OCI-LY1 (cell line): ENCODE data around the gene SACM1L.

ENCODE experiments used
- H2AFZ ChIP-seq: fragments of 200-600 bp; sonication (generic), shearing (Covaris generic); 2 replicates; pipeline ENCODE4 v1.6.0; 2014; ENCODE audit warnings: antibody characterized with exemption, mild to moderate bottlenecking, low read length
- H3F3A ChIP-seq: fragments of 200-600 bp; sonication (generic), shearing (Covaris generic); 2 replicates; pipeline ENCODE4 v1.6.0; 2014; ENCODE audit warnings: mild to moderate bottlenecking, antibody characterized with exemption, low read length, moderate library complexity; ENCODE audit not compliant: insufficient read depth
- H3K27ac ChIP-seq: fragments of 200-600 bp; sonication (generic); 2 replicates; pipeline ENCODE4 v1.5.1; 2014; ENCODE audit warnings: low read length, mixed run types, mild to moderate bottlenecking, low read depth; ENCODE audit not compliant: poor library complexity, severe bottlenecking
- H3K27me3 ChIP-seq: fragments of 200-600 bp; sonication (generic); 2 replicates; pipeline ENCODE4 v1.6.0; 2014; ENCODE audit warnings: antibody characterized with exemption, mild to moderate bottlenecking, low read length, moderate library complexity; ENCODE audit not compliant: insufficient read depth
- H3K36me3 ChIP-seq: fragments of 200-600 bp; sonication (generic); 2 replicates; pipeline ENCODE4 v1.6.1; 2014; ENCODE audit warnings: mild to moderate bottlenecking, antibody characterized with exemption, low read length, moderate library complexity, mixed read lengths; ENCODE audit not compliant: insufficient read depth
- H3K4me1 ChIP-seq: fragments of 200-600 bp; sonication (generic); 2 replicates; pipeline ENCODE4 v1.5.1; 2014; ENCODE audit warnings: mild to moderate bottlenecking, low read length, moderate library complexity; ENCODE audit not compliant: insufficient read depth, severe bottlenecking
- H3K4me2 ChIP-seq: fragments of 200-600 bp; sonication (generic), shearing (Covaris generic); 2 replicates; pipeline ENCODE4 v1.6.1; 2014; ENCODE audit warnings: low read length
- H3K4me3 ChIP-seq: fragments of 200-600 bp; sonication (generic); 2 replicates; pipeline ENCODE4 v1.5.1; 2014; ENCODE audit warnings: low read length, low read depth, mild to moderate bottlenecking, mixed read lengths; ENCODE audit not compliant: poor library complexity, severe bottlenecking
- H3K79me2 ChIP-seq: fragments of 200-600 bp; shearing (Covaris generic); 2 replicates; pipeline ENCODE4 v1.6.1; 2016; ENCODE audit warnings: mixed run types, low read length, mixed read lengths; ENCODE audit not compliant: insufficient read depth
- H3K9ac ChIP-seq: fragments of 200-600 bp; sonication (generic), shearing (Covaris generic); 2 replicates; pipeline ENCODE4 v1.6.1; 2014; ENCODE audit warnings: mild to moderate bottlenecking, low read length, mixed read lengths
- H3K9me2 ChIP-seq: fragments of 200-600 bp; sonication (generic), shearing (Covaris generic); 2 replicates; pipeline ENCODE4 v1.6.1; 2014; ENCODE audit warnings: low read depth, mild to moderate bottlenecking, low read length, mixed read lengths
- H3K9me3 ChIP-seq: fragments of 200-600 bp; shearing (Covaris generic); 2 replicates; pipeline ENCODE4 v1.6.1; 2014; ENCODE audit warnings: low read length, mixed read lengths
- H4K20me1 ChIP-seq: fragments of 200-600 bp; sonication (generic), shearing (Covaris generic); 2 replicates; pipeline ENCODE4 v1.6.0; 2016; ENCODE audit warnings: mild to moderate bottlenecking, low read length; ENCODE audit not compliant: insufficient read depth
- EZH2 ChIP-seq: fragments of 200-600 bp; sonication (generic), shearing (Covaris generic); IDR thresholded peaks from 2 replicates; pipeline ENCODE4 v1.8.0; 2017; ENCODE audit warnings: borderline replicate concordance, mixed run types, mild to moderate bottlenecking, antibody characterized with exemption, low read length, moderate library complexity, mixed read lengths
- TF ChIP-seq, protein P1 (sequence below): fragments of 200-600 bp; sonication (generic), shearing (Covaris generic); IDR thresholded peaks from 2 replicates; pipeline ENCODE4 v1.5.1; 2017; ENCODE audit warnings: mild to moderate bottlenecking, antibody characterized with exemption, low read length, moderate library complexity, mixed read lengths

The SACM1L gene

DNA sequence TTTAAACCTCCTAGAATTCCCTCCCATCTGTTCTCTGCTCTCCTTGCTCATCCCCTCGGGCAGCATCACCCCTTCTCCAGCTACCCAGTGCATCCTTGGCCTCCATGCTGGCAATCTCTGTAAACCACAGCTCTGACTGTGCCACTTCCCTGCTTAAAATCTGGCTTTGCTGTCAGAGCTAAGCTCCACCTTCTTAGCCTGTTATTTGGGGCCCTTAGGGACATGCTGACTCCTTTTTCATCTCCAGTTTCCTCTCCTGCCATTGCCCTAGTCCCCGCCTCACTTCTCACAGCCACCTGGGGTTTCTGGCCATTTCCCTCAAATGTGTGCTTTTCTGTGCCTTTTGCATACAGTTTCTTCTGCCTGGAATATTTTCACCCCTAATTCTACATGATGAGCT lies 101.4 kb downstream of the SACM1L start:
- no peak overlapping the region for H3K9ac ChIP-seq
- no peaks in the 10 kb centered on the region for H3K9me3 ChIP-seq
- H3K36me3 ChIP-seq, result no peaks in the 10 kb centered on the region; the same call in 1 of the 2 replicates
- H3K79me2 ChIP-seq, result no peaks in the 10 kb centered on the region
- H3K4me1 ChIP-seq, result no peaks in the 10 kb centered on the region
- no peaks in the 10 kb centered on the region for H3K9me2 ChIP-seq
- H3K4me2 ChIP-seq, result no peak overlapping the region
- no peaks in the 10 kb centered on the region for H4K20me1 ChIP-seq
- TF ChIP-seq, protein P1, sequence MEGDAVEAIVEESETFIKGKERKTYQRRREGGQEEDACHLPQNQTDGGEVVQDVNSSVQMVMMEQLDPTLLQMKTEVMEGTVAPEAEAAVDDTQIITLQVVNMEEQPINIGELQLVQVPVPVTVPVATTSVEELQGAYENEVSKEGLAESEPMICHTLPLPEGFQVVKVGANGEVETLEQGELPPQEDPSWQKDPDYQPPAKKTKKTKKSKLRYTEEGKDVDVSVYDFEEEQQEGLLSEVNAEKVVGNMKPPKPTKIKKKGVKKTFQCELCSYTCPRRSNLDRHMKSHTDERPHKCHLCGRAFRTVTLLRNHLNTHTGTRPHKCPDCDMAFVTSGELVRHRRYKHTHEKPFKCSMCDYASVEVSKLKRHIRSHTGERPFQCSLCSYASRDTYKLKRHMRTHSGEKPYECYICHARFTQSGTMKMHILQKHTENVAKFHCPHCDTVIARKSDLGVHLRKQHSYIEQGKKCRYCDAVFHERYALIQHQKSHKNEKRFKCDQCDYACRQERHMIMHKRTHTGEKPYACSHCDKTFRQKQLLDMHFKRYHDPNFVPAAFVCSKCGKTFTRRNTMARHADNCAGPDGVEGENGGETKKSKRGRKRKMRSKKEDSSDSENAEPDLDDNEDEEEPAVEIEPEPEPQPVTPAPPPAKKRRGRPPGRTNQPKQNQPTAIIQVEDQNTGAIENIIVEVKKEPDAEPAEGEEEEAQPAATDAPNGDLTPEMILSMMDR, result no peak
- TF ChIP-seq EZH2, result no peak
- H3K4me3 ChIP-seq, result no peak overlapping the region
- H3F3A ChIP-seq, result no peaks in the 10 kb centered on the region
- H3K27me3 ChIP-seq, result no peaks in the 10 kb centered on the region
- H3K27ac ChIP-seq, result no peak overlapping the region
- H2AFZ ChIP-seq, result no peak overlapping the region

DNA sequence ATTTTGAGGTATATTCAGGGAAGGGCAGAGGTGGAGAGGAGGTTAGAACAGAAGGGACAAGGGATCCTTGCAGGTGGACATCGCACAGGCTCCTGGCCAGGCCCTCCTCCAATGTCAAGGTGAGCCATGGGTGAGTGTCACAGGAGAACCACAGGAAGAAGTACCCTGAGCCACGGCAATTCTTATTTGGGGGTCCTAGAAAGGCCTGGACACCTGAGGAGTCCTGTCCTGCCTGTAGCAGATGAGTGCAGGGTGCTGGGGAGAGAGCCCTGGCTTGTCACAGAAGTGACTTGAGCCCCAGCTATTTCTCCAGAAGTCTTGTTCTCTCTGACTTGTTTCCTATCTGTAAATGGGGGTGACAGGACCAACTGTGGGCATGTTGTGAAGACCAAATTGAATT lies 102.8 kb downstream of the SACM1L start:
- no peak overlapping the region for H3K9ac ChIP-seq
- no peaks in the 10 kb centered on the region for H3K9me3 ChIP-seq
- H2AFZ ChIP-seq, result no peak overlapping the region
- H3F3A ChIP-seq, result no peaks in the 10 kb centered on the region
- no peaks in the 10 kb centered on the region; the same call in 1 of the 2 replicates for H3K36me3 ChIP-seq
- no peaks in the 10 kb centered on the region for H3K27me3 ChIP-seq
- H3K4me3 ChIP-seq, result no peak overlapping the region
- H3K4me1 ChIP-seq, result no peaks in the 10 kb centered on the region
- H4K20me1 ChIP-seq, result no peaks in the 10 kb centered on the region
- H3K27ac ChIP-seq, result no peak overlapping the region
- H3K79me2 ChIP-seq, result no peaks in the 10 kb centered on the region
- H3K9me2 ChIP-seq, result no peaks in the 10 kb centered on the region
- no peak overlapping the region for H3K4me2 ChIP-seq
- no peak for TF ChIP-seq EZH2
- TF ChIP-seq, protein P1, result no peak

DNA sequence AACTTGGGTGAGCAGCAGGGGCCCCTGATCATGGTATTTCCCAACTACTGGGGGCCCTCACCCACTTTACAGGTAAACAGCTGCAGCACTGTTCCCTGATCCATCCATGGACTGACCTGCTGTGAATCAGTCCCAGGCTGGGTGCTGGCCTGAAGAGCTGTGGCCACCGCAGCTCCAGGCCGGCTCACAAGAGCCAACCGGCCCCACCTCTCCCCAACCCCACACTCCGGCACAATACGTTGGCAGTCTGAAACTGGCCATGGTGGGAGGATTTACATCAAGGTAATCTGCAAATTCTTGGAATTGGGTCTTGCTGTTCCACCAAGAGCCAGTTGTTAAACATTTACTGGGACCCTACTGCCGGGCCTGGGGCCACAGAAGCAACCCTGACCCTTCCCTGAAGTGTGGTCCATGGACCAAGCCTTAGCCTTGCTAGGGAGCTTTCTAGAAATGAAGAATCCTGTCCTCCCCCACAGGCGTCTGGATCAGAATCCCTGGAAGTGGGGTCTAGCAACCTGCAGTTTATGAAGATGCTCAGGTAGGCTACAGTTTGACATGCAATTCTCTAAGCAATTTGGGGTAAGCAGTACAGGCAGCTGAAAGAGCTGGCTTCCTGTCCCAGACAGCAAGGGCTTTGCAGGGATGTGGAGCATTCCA lies 103.4 kb downstream of the SACM1L start:
- H3K9me3 ChIP-seq, result no peaks in the 10 kb centered on the region
- no peaks in the 10 kb centered on the region for H4K20me1 ChIP-seq
- H3K27me3 ChIP-seq, result no peaks in the 10 kb centered on the region
- no peak overlapping the region for H3K9ac ChIP-seq
- H3K9me2 ChIP-seq, result no peaks in the 10 kb centered on the region
- H3K4me1 ChIP-seq, result no peaks in the 10 kb centered on the region
- no peak overlapping the region for H2AFZ ChIP-seq
- no peak overlapping the region for H3K27ac ChIP-seq
- no peak overlapping the region for H3K4me2 ChIP-seq
- no peak overlapping the region for H3K4me3 ChIP-seq
- H3K79me2 ChIP-seq, result no peaks in the 10 kb centered on the region
- TF ChIP-seq, protein P1, result no peak
- TF ChIP-seq EZH2, result no peak
- no peaks in the 10 kb centered on the region; the same call in 1 of the 2 replicates for H3K36me3 ChIP-seq
- no peaks in the 10 kb centered on the region for H3F3A ChIP-seq
